Mucosa of rectum (tissue), 2 donors: Measurements from ENCODE around the gene DNAJC7.

Source experiments
- H3K27ac ChIP-seq, 2 donors: one replicate each; pipeline ENCODE4 v1.7.0; 2013; ENCODE audit warnings: inconsistent platforms in 2 of 2, low read depth in 2 of 2, low read length in 2 of 2
- H3K27me3 ChIP-seq, 2 donors: one replicate each; pipeline ENCODE4 v1.7.0; 2013; ENCODE audit warnings: low read length in 2 of 2; ENCODE audit not compliant: control insufficient read depth in 2 of 2, insufficient read depth in 2 of 2
- H3K36me3 ChIP-seq, 2 donors: one replicate each; pipeline ENCODE4 v1.7.0; 2013; ENCODE audit warnings: low read length in 2 of 2; ENCODE audit not compliant: control insufficient read depth in 2 of 2, insufficient read depth in 2 of 2
- H3K4me1 ChIP-seq, 2 donors: one replicate each; pipeline ENCODE4 v1.7.0; 2013; ENCODE audit warnings: low read length in 2 of 2, mild to moderate bottlenecking in 1 of 2; ENCODE audit not compliant: control insufficient read depth in 2 of 2, insufficient read depth in 2 of 2
- H3K4me3 ChIP-seq, 2 donors: one replicate each; pipeline ENCODE4 v1.7.0; 2013; ENCODE audit warnings: low read length in 2 of 2
- H3K9ac ChIP-seq, 2 donors: one replicate each; pipeline ENCODE4 v1.7.0; 2013; ENCODE audit warnings: low read length in 2 of 2, low read depth in 1 of 2, mild to moderate bottlenecking in 1 of 2
- H3K9me3 ChIP-seq, 2 donors: one replicate each; pipeline ENCODE4 v1.7.0; 2013; ENCODE audit warnings: low read length in 2 of 2; ENCODE audit not compliant: control insufficient read depth in 2 of 2
- donor health status: healthy.
- donor health status: Normal muscosa, but diverticular disease.

DNAJC7 gene

DNA sequence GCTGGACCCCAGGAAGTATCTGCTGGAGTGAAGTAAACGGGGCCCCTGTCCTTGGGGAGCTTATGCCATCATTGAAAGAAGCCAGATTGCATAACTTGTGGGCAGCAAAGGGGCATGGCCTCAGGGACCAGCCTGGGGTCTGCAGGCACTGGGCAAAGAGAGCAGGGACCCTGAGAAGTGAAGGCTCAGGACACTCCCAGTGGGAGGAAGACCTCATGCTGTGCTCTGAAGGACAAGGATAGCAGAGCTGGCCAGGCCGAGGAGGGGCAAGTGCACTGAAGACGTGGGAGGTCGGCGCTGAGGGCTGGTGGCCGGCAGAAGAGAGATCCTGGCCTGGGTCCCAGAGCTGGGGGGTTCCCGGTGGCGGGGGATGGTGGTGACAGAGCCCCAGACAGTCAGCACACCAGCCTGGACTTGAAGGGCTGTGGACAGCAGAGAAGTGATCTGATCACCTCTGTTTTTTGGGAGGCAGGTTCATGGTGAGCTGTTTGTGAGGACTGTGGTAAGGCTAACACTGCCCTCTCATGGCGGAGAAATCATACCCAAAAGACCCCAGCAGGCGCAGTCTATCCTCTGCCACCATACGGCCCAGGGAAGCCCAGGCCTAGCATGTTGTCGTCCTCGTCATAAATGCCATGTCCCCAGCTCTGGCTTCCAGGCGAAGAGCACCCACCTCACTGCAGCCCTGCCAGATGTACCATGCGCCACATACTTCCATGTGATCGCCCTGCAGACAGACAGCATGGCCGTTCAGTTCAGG is 57.7 kb downstream of the DNAJC7 start:
- H3K36me3 ChIP-seq = no peaks in the 10 kb centered on the region
- H3K4me1 ChIP-seq = peaks cover 2 to 8% of the 10 kb centered on the region in 2 donors
- H3K9me3 ChIP-seq = no peaks in the 10 kb centered on the region
- H3K27me3 ChIP-seq = no peaks in the 10 kb centered on the region
- H3K9ac ChIP-seq = no peak overlapping the region
- H3K4me3 ChIP-seq = no peak overlapping the region
- no peak overlapping the region for H3K27ac ChIP-seq

- no peak overlapping the region for H3K27ac ChIP-seq
- H3K27me3 ChIP-seq = no peaks in the 10 kb centered on the region
- peaks cover 2 to 8% of the 10 kb centered on the region in 2 donors for H3K4me1 ChIP-seq
- H3K9ac ChIP-seq = no peak overlapping the region
- no peaks in the 10 kb centered on the region for H3K9me3 ChIP-seq
- H3K4me3 ChIP-seq = no peak overlapping the region
- H3K36me3 ChIP-seq = no peaks in the 10 kb centered on the region
Measured at GRCh38 chr17:41959030-41959335, 58.3 kb downstream of the DNAJC7 start.

DNA sequence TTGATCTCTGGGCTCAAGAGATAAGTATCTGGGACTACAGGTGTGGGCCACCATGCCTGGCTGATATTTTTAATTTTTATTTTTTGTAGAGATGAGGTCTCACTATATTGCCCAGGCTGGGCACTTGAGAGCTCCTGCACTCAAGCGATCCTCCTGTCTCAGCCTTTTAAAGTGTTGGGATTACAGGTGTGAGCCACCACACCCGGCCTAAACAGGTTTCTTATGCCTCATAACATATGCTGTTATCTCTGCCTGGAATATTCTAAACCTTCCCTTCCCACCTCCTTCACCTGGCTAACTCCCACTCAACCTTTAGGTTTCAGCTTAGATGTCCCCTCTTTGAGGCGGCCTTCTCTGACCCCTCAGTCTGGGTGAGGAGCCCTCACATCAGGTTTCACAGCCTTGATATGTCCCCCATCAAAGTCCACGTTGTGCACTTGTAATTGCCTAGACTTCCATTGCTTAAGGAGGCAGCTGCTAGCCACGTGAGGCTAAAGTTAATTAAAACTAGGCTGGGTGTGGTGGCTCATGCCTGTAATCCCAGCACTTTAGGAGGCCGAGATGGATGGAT is 59.3 kb downstream of the DNAJC7 start:
- H3K9ac ChIP-seq = no peak overlapping the region
- H3K27ac ChIP-seq = no peak overlapping the region
- H3K4me1 ChIP-seq = peaks cover 2 to 8% of the 10 kb centered on the region in 2 donors
- no peak overlapping the region for H3K4me3 ChIP-seq
- H3K36me3 ChIP-seq = no peaks in the 10 kb centered on the region
- no peaks in the 10 kb centered on the region for H3K9me3 ChIP-seq
- H3K27me3 ChIP-seq = no peaks in the 10 kb centered on the region

DNA sequence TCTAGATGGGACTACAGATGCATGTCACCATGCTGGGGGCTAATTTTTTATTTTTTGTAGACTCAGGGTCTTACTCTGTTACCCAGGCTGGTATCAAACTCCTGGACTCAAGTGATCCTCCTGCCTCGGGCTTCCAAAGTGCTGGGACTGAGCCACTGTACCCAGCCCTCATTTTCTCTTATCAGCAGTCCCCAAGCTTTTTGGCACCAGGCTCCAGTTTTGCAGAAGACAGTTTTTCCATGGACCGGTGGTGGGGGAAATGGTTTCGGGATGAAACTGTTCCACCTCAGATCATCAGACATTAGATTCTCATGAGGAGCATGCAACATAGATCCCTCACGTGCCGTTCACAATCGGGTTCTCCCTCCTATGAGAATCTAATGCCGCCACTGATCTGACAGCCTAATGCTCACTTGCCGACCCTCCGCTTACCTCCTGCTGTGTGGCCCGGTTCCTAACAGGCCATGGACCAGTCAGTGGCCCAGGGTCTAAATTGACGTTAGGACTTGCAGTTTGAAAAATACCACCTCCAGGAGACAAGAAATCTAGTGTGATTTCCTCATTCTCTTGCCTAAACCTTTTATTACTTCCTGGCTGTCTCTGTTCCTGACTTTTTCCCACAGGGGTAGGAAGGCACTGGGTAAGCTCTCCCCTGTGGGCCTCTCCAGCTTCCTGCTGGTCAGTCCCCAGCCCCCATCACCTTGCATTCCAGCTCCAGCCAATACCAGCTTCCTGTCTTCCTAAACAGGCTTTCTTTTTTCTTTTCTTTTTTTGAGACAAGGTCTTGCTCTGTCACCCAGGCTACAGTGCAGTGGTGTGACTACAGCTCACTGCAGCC is 60.0 kb downstream of the DNAJC7 start:
- Histone ChIP-seq H3K4me1 (peaks cover 2 to 8% of the 10 kb centered on the region in 2 donors), H3K9me3 (no peaks in the 10 kb centered on the region), H3K27me3 (no peaks in the 10 kb centered on the region), H3K27ac (no peak overlapping the region), H3K36me3 (no peaks in the 10 kb centered on the region), H3K9ac (no peak overlapping the region), H3K4me3 (no peak overlapping the region)

GRCh38 chr17:41956522-41956921 is 60.7 kb downstream of the DNAJC7 start:
- Histone ChIP-seq H3K9ac (no peak overlapping the region), H3K4me1 (peaks cover 2 to 8% of the 10 kb centered on the region in 2 donors), H3K9me3 (no peaks in the 10 kb centered on the region), H3K4me3 (no peak overlapping the region), H3K27me3 (no peaks in the 10 kb centered on the region), H3K27ac (no peak overlapping the region), H3K36me3 (no peaks in the 10 kb centered on the region)

- H3K36me3 ChIP-seq = no peaks in the 10 kb centered on the region
- no peaks in the 10 kb centered on the region for H3K9me3 ChIP-seq
- no peaks in the 10 kb centered on the region for H3K4me1 ChIP-seq
- no peak overlapping the region for H3K27ac ChIP-seq
- H3K9ac ChIP-seq = no peak overlapping the region
- no peaks in the 10 kb centered on the region for H3K27me3 ChIP-seq
- no peak overlapping the region for H3K4me3 ChIP-seq
Measured at GRCh38 chr17:41948762-41949460, 68.3 kb downstream of the DNAJC7 start.

DNA sequence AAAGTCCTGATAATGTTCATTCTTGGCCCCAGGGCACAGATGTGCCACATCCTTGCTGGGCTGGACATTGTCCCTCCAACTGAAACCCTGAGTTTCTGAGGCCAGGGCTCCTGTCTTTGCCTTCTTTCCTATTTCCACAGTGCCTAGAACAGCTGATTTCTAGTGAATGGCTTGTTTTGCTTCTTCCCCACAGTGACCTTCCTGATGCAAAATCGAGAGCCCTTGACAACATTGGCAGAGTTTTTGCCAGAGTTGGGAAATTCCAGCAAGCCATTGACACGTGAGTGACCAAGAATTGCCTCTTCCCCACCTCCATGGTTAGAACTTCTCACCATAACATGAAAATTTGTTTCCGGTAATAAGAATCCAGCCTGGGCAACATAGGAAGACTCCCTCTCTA is 72.3 kb downstream of the DNAJC7 start:
- Histone ChIP-seq H3K36me3 (no peaks in the 10 kb centered on the region), H3K4me3 (no peak overlapping the region), H3K9me3 (no peaks in the 10 kb centered on the region), H3K27ac (no peak overlapping the region), H3K9ac (no peak overlapping the region), H3K27me3 (no peaks in the 10 kb centered on the region), H3K4me1 (no peaks in the 10 kb centered on the region)

DNA sequence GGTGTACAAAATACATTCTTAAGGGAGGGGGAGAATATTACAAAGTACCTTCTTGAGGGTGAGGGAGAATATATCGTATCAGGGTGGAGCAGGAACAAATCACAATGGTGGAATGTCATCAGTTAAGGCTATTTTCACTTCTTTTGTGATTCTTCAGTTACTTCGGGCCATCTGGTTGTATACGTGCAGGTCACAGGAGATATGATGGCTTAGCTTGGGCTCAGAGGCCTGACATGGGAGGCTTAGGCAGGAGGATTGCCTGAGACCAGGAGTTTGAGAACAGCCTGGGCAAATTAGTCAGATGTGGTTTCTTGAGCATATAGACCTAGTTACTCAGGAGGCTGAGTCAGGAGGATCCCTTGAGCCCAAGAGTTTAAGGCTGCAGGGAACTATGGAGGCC is 73.7 kb downstream of the DNAJC7 start:
- no peaks in the 10 kb centered on the region for H3K4me1 ChIP-seq
- no peaks in the 10 kb centered on the region for H3K27me3 ChIP-seq
- H3K36me3 ChIP-seq = no peaks in the 10 kb centered on the region
- no peak overlapping the region for H3K4me3 ChIP-seq
- no peaks in the 10 kb centered on the region for H3K9me3 ChIP-seq
- H3K27ac ChIP-seq = no peak overlapping the region
- H3K9ac ChIP-seq = no peak overlapping the region

GRCh38 chr17:41942626-41943373 is 74.4 kb downstream of the DNAJC7 start:
- no peaks in the 10 kb centered on the region for H3K4me1 ChIP-seq
- H3K27ac ChIP-seq = no peak overlapping the region
- H3K4me3 ChIP-seq = no peak overlapping the region
- no peak overlapping the region for H3K9ac ChIP-seq
- H3K27me3 ChIP-seq = no peaks in the 10 kb centered on the region
- no peaks in the 10 kb centered on the region for H3K36me3 ChIP-seq
- H3K9me3 ChIP-seq = no peaks in the 10 kb centered on the region
